ENCODE measurements around the gene TRPV2. TPM values are rescaled to one million over a fixed set of nuclear protein-coding genes. Genes with fewer than 3 reads are reported as not detected.

TRPV2 gene
- total and polyA plus RNA-seq, 4 donors: 2.9 to 9.3 (median 4.6) TPM

GRCh38 chr17:16463358-16464302, 48.3 kb downstream of the TRPV2 start:
- DNase-seq (ENCODE audit: low spot score): no peak
- no peak overlapping the region for H3K9ac ChIP-seq (ENCODE audit: low read depth in 1 of 2, low read length in 2 of 2)
- no peaks in the 10 kb centered on the region for H3K36me3 ChIP-seq (ENCODE audit: control insufficient read depth in 4 of 4, insufficient read depth in 3 of 4, low read depth in 1 of 4, low read length in 3 of 4)
- no peaks in the 10 kb centered on the region for H3K27me3 ChIP-seq (ENCODE audit: control insufficient read depth in 4 of 4, insufficient read depth in 4 of 4, low read length in 3 of 4)
- 86% methylated on average over 13 of the region's 13 CpGs for WGBS
- peaks cover 0 to 9% (median 7%) of the 10 kb centered on the region in 4 donors for H3K4me1 ChIP-seq (ENCODE audit: control insufficient read depth in 4 of 4, insufficient read depth in 4 of 4, low read length in 3 of 4)
- no peak overlapping the region for H3K27ac ChIP-seq (ENCODE audit: low read depth in 1 of 2, low read length in 2 of 2)
- no peak overlapping the region for H3K4me3 ChIP-seq (ENCODE audit: low read depth in 1 of 3, low read length in 3 of 3)
- no peak for TF ChIP-seq ZBTB33 (IDR thresholded peaks at IDR 0.05)
- no peak for TF ChIP-seq HNF4A (conservative IDR thresholded peaks at IDR 0.05)
- TF ChIP-seq RXRA (IDR thresholded peaks at IDR 0.05): no peak
- no peak for TF ChIP-seq NR2F2 (IDR thresholded peaks at IDR 0.05)
- no peak for TF ChIP-seq JUND (IDR thresholded peaks at IDR 0.05)
- TF ChIP-seq, protein P1, sequence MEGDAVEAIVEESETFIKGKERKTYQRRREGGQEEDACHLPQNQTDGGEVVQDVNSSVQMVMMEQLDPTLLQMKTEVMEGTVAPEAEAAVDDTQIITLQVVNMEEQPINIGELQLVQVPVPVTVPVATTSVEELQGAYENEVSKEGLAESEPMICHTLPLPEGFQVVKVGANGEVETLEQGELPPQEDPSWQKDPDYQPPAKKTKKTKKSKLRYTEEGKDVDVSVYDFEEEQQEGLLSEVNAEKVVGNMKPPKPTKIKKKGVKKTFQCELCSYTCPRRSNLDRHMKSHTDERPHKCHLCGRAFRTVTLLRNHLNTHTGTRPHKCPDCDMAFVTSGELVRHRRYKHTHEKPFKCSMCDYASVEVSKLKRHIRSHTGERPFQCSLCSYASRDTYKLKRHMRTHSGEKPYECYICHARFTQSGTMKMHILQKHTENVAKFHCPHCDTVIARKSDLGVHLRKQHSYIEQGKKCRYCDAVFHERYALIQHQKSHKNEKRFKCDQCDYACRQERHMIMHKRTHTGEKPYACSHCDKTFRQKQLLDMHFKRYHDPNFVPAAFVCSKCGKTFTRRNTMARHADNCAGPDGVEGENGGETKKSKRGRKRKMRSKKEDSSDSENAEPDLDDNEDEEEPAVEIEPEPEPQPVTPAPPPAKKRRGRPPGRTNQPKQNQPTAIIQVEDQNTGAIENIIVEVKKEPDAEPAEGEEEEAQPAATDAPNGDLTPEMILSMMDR (IDR thresholded peaks at IDR 0.05; ENCODE audit: low read depth, low read length, missing input control): no peak
- TF ChIP-seq GABPA (IDR thresholded peaks at IDR 0.05 in 1 of 2, conservative IDR thresholded peaks at IDR 0.05 in 1 of 2): no peak
- TF ChIP-seq HNF4G (IDR thresholded peaks at IDR 0.05): no peak
- no peak for TF ChIP-seq MAX (IDR thresholded peaks at IDR 0.05)
- TF ChIP-seq ATF3 (IDR thresholded peaks at IDR 0.05): no peak
- no peak for TF ChIP-seq FOXA1 (IDR thresholded peaks at IDR 0.05)
- TF ChIP-seq TAF1 (conservative IDR thresholded peaks at IDR 0.05): no peak
- no peak for TF ChIP-seq FOXA2 (IDR thresholded peaks at IDR 0.05)
- no peaks in the 10 kb centered on the region for H3K9me3 ChIP-seq (ENCODE audit: control insufficient read depth in 4 of 4, low read length in 3 of 4)

DNA sequence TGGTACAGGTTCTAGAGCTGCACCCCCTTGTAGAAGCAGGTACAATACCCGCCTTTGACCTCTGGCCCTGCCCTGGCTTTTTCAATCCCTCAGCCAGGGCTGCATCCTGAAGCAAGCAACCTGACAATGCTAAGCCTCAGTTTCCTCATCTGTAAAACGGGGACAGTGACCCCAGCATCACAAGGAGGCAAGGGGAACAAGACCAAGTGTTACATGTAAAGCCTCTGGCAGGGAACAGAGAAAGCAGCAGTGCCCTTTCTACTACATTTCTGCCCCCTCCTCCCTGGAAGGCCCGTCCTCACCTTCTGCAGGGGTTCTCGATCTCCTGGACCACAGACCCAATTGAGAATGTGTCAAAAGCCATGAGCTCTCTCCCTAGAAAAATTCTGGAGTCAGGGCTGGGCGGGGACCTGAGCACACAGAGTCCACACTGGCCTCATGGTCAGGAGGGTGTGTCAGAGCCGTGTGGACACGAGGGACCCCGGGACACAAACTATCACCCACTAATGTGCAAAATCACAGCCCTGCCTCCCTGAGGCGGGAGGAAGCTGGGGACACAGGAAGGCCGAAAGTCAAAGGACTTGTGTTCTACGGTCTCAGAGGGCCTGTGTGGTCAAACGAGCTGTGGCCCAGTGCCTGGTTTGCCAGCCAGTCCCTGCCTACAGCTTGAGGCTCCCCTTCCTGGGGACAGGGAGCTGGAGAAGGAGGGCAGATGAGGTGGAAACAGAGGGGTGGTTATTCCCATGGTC, 49.1 kb downstream of the TRPV2 start:
- H3K4me1 ChIP-seq (ENCODE audit: control insufficient read depth in 4 of 4, insufficient read depth in 4 of 4, low read length in 3 of 4): peaks cover 0 to 9% (median 7%) of the 10 kb centered on the region in 4 donors
- 78% methylated on average over 12 of the region's 12 CpGs for WGBS
- H3K4me3 ChIP-seq (ENCODE audit: low read depth in 1 of 3, low read length in 3 of 3): no peak overlapping the region
- H3K9ac ChIP-seq (ENCODE audit: low read depth in 1 of 2, low read length in 2 of 2): no peak overlapping the region
- no peak overlapping the region for H3K27ac ChIP-seq (ENCODE audit: low read depth in 1 of 2, low read length in 2 of 2)
- no peaks in the 10 kb centered on the region for H3K27me3 ChIP-seq (ENCODE audit: control insufficient read depth in 4 of 4, insufficient read depth in 4 of 4, low read length in 3 of 4)
- no peaks in the 10 kb centered on the region for H3K9me3 ChIP-seq (ENCODE audit: control insufficient read depth in 4 of 4, low read length in 3 of 4)
- H3K36me3 ChIP-seq (ENCODE audit: control insufficient read depth in 4 of 4, insufficient read depth in 3 of 4, low read depth in 1 of 4, low read length in 3 of 4): no peaks in the 10 kb centered on the region
- TF ChIP-seq REST (IDR thresholded peaks at IDR 0.05) (no peak), TAF1 (conservative IDR thresholded peaks at IDR 0.05) (no peak), SP1 (IDR thresholded peaks at IDR 0.05) (no peak), FOXA1 (IDR thresholded peaks at IDR 0.05) (no peak), GABPA (IDR thresholded peaks at IDR 0.05 in 1 of 2, conservative IDR thresholded peaks at IDR 0.05 in 1 of 2) (no peak)
- DNase-seq (ENCODE audit: low spot score): no peak
